ENCODE measurements around the gene RNF34.

The RNF34 gene

GRCh38 chr12:121436706-121437105 lies 36.8 kb downstream of the RNF34 start:
- no peak for DNase-seq (ENCODE audit: low read depth in 3 of 3, low spot score in 1 of 3)

GRCh38 chr12:121438905-121439304 lies 39.0 kb downstream of the RNF34 start:
- DNase-seq (ENCODE audit: low read depth in 3 of 3, low spot score in 1 of 3) = no peak

- DNase-seq (ENCODE audit: low read depth in 3 of 3, low spot score in 1 of 3) = no peak
Measured at GRCh38 chr12:121439715-121440114, 39.8 kb downstream of the RNF34 start.

GRCh38 chr12:121440768-121441167 lies 40.9 kb downstream of the RNF34 start:
- no peak for DNase-seq (ENCODE audit: low read depth in 3 of 3, low spot score in 1 of 3)

- DNase-seq (ENCODE audit: low read depth in 3 of 3, low spot score in 1 of 3) = no peak
Measured at GRCh38 chr12:121441555-121441954, 41.6 kb downstream of the RNF34 start.

GRCh38 chr12:121442028-121442948 lies 42.4 kb downstream of the RNF34 start:
- no peak for DNase-seq (ENCODE audit: low read depth in 3 of 3, low spot score in 1 of 3)

GRCh38 chr12:121443193-121443870 lies 43.4 kb downstream of the RNF34 start:
- peak in 2 of 3 donors; percentile 22 to 72 for DNase-seq (ENCODE audit: low read depth in 3 of 3, low spot score in 1 of 3)

- no peak for DNase-seq (ENCODE audit: low read depth in 3 of 3, low spot score in 1 of 3)
Measured at GRCh38 chr12:121443911-121444841, 44.3 kb downstream of the RNF34 start.

GRCh38 chr12:121444842-121445202 lies 44.9 kb downstream of the RNF34 start:
- no peak for DNase-seq (ENCODE audit: low read depth in 3 of 3, low spot score in 1 of 3)

- DNase-seq (ENCODE audit: low read depth in 3 of 3, low spot score in 1 of 3) = no peak
Measured at GRCh38 chr12:121446750-121447149, 46.8 kb downstream of the RNF34 start.

- no peak for DNase-seq (ENCODE audit: low read depth in 3 of 3, low spot score in 1 of 3)
Measured at GRCh38 chr12:121448771-121449315, 48.9 kb downstream of the RNF34 start.

- no peak for DNase-seq (ENCODE audit: low read depth in 3 of 3, low spot score in 1 of 3)
Measured at GRCh38 chr12:121451961-121452339, 52.0 kb downstream of the RNF34 start.

GRCh38 chr12:121452340-121452984 lies 52.5 kb downstream of the RNF34 start:
- DNase-seq (ENCODE audit: low read depth in 3 of 3, low spot score in 1 of 3) = no peak

GRCh38 chr12:121452985-121453360 lies 53.1 kb downstream of the RNF34 start:
- DNase-seq (ENCODE audit: low read depth in 3 of 3, low spot score in 1 of 3) = no peak

GRCh38 chr12:121453629-121454028 lies 53.7 kb downstream of the RNF34 start:
- no peak for DNase-seq (ENCODE audit: low read depth in 3 of 3, low spot score in 1 of 3)

GRCh38 chr12:121454921-121455320 lies 55.0 kb downstream of the RNF34 start:
- DNase-seq (ENCODE audit: low read depth in 3 of 3, low spot score in 1 of 3) = no peak

GRCh38 chr12:121455766-121456420 lies 56.0 kb downstream of the RNF34 start:
- DNase-seq (ENCODE audit: low read depth in 3 of 3, low spot score in 1 of 3) = no peak

GRCh38 chr12:121456551-121456950 lies 56.6 kb downstream of the RNF34 start:
- no peak for DNase-seq (ENCODE audit: low read depth in 3 of 3, low spot score in 1 of 3)

GRCh38 chr12:121461048-121461447 lies 61.1 kb downstream of the RNF34 start:
- no peak for DNase-seq (ENCODE audit: low read depth in 3 of 3, low spot score in 1 of 3)

GRCh38 chr12:121464331-121464730 lies 64.4 kb downstream of the RNF34 start:
- DNase-seq (ENCODE audit: low read depth in 3 of 3, low spot score in 1 of 3) = no peak

Measured in stimulated activated CD4-positive, alpha-beta T cell treated with anti-CD3 and anti-CD28 coated beads, TNF-alpha, amount 100 ng/mL, for 1 hour (primary cell).